NCI-H1417 (cell line): ENCODE results near the gene PPBP.
"Not testable (repeated sequence)": the region's sequence is repeated elsewhere in the genome, so short reads cannot be mapped to it uniquely, and the experiment has no call there.

Experiments used
- DNase-seq, 3 experiments: peaks; one replicate each; lab custom pipeline; 2025; lab: John Stamatoyannopoulos, UW

PPBP gene

DNA sequence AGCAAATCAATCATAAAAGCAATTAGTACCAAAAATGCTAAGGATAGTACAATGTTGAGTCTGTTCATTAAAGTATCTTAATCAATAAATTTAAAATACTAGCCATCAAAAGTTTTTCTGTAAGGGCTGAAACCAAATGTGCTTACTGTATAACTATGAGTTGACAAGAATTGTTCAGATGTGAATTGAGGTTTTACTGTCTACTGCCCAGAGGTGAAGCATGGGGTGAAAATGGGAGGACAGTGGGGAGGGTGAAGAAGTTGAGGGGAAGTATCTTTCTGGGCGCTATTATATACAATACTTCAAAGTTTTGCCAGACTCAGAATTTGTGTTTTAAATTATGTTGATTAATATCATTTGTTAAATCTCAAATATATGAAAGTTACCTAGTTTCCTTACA, 4.1 kb upstream of the PPBP start:
- DNase-seq = no peak

GRCh38 chr4:73991742-73992000, 3.7 kb upstream of the PPBP start:
- DNase-seq = no peak

DNA sequence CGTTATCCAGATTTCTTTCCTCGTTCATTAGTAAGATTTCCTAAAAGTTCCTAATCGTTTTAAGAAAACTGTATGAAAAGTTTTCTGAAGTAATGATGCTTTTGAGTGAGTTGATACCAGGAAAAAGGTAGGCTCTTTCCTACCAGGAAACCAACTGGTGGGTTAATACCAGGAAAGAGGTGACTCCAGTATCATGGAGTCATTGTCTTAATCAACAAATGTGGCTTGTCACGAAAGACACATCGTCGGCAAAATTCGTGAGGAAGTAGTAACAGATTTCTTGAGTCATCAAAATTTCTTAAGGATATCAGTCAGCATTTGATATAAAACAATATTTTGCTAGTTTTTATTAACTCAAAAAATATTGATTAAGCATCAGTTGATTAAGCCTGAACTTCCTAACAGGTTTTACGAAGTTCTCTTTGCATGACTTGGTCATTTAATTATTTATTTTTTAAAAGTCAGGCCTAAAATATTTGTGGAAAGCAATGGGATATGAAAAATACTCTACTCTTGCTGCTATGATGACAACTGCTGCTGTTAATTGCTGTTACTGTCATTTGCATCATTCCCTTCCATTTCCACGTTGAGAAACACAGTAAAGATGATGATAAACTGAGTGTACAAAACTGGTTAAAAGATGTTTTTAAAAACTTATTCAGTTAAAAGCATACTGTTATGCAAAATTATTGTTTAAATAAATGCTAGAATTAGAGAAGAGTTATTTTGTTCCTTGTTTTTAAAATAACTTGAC, 3.2 kb upstream of the PPBP start:
- no peak for DNase-seq

DNA sequence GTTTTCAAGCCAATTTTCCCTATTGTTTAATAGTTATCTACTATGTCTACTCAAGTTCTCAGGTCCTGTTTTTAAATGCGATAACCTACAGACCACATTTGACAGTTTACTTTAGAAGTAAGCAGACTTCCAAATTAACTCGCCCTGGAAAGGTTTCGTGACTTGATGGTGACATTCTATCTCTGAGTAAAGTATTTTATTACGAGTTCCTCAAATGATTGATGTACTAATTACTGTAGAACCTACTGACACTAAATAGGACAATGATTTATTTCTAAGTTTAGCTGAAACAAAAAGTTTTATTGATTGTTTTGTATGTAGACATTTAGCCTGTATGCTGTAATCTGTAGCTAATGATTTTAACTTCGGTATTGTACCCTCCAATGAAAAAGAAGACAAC, 1.9 kb upstream of the PPBP start:
- no peak for DNase-seq

- DNase-seq = no peak
Observed at GRCh38 chr4:73989031-73989430, 1.0 kb upstream of the PPBP start.

GRCh38 chr4:73985528-73985852, 2.5 kb downstream of the PPBP start:
- peak in 2 of 3 experiments; percentile 26 to 79 for DNase-seq

- no peak for DNase-seq
Observed at GRCh38 chr4:73984736-73985527, 3.1 kb downstream of the PPBP start.

GRCh38 chr4:73981175-73981574, 6.8 kb downstream of the PPBP start:
- DNase-seq = not testable (repeated sequence)

GRCh38 chr4:73979407-73979957, 8.5 kb downstream of the PPBP start:
- DNase-seq = no peak

- no peak for DNase-seq
Observed at GRCh38 chr4:73978886-73979285, 9.1 kb downstream of the PPBP start.

DNA sequence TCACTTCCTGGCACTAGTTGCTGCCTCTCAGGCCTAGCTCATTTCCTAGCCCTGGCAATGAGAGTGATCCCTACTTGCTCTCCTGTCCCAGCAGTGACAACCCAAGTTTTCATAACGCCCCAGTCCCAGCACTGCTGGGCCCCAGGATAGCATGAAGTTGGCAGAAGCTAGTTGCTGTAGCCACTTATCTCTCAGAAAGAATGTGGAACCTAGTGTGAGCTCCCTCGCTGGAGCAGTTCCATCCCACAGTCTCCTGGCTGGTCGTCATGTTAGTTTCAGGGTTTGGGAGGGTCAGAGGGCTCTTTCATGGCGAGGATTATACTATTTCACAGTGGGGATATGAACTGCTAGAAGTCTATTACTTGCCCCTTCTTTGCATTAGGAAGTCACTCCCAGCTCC, 11.3 kb downstream of the PPBP start:
- no peak for DNase-seq

GRCh38 chr4:73976217-73976616, 11.8 kb downstream of the PPBP start:
- no peak for DNase-seq

DNA sequence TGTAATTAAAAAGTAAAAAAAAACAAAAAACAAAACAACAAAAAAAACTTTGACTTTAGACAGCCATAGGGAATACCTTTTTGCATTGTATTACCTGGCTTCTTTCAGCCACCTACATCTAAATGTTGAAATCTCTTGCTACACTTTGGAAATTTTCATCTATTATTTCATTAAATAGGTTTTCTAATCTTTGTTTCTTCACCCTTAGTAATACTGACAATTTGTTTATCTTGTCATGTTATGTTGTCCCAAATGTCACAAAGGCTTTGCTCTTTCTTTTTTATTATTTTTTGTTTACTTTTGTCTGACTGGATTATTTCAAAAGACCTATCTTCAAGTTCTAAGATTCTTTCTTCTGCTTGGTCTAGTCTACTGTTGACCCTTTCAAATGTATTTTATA, 13.6 kb downstream of the PPBP start:
- no peak for DNase-seq

- no peak for DNase-seq
Observed at GRCh38 chr4:73970945-73971344, 17.0 kb downstream of the PPBP start.

- DNase-seq = no peak
Observed at GRCh38 chr4:73970011-73970410, 18.0 kb downstream of the PPBP start.

DNA sequence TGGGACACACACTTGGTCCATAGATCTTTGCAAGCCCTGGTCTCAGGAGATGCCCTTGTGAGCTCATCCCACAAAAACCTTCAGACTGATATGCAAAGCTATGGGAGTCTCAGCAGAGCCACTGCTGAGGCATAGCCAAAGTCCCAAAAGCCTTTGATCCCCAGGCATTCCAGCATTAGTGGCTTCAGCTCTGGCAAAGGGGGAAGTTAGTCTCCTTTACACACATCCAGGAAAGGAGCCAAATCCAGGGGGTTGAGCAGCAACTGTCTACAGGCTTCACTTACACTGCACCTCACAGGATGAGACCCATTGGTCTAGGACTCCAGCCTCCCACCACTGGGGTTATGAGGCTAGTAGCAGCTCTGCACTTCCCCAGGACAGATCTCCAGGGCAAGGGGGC, 20.1 kb downstream of the PPBP start:
- DNase-seq = no peak

DNA sequence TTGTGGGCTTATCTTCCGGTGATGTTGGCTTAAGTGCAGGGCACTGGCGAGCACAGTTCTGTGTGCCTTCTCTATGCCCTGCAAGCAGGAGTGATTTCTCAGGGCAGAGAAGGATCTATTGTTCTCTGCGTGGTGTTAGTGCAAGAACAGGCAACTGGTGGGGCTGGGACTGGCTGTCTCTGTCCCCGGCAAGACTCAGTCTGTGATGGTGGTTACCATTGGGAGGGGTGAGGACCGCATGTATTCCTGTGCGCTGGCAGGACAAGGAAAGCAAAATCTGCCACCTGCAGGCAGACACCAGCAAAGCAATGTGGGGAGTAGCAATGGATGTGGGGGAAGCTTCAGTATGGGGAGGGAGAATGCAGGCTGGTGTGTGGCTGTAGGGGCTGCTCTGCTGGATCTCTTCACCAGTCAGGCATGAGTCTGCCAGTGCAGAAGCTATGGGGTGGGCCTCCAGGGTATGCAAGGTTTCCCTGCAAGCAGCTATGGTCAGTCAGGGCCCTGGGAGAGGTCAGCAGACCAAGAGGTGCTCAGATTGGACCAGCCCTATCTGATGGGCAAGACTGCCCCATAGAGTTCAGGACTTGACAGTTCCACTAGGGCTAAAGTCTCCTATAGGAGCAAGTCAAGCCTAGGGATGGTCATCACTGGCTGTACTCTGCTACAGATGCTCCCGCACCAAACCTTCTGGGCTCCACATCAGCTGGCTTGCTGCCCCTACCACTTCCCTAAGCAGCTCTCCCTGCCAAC, 23.0 kb downstream of the PPBP start:
- DNase-seq = peak in 1 of 3 experiments; percentile 3

DNA sequence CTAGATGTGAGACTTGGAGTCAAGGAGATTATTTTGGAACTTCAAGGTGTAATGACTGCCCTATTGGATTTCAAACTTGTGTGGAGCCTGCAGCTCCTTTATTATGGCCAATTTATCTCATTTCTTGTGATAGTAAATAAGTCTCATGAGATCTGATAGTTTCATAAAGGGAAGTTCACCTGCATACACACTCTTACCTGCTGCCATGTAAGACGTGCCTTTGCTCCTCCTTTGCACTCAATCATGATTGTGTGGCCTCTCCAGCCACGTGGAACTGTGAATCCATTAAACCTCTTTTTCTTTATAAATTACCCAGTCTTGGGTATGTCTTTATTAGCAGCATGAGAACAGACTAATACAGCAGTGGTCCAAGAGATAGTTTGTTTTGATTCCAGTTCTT, 25.3 kb downstream of the PPBP start:
- no peak for DNase-seq

DNA sequence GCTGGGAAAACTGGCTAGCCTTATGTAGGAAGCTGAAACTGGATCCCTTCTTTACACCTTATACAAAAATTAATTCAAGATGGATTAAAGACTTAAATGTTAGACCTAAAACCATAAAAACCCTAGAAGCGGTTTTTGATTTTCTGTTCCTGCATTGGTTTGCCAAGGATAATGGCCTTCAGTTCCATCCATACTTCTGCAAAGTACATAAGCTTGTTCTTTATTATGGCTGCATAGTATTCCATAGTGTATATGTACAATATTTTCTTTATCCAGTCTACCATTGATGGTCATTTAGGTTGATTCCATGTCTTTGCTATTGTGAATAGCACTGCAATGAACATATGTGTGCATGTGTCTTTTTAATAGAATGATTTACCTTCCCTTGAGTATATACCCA, 28.9 kb downstream of the PPBP start:
- not testable (repeated sequence) for DNase-seq

- DNase-seq = no peak
Observed at GRCh38 chr4:73952352-73952751, 35.6 kb downstream of the PPBP start.

- not testable (repeated sequence) for DNase-seq
Observed at GRCh38 chr4:73950376-73950920, 37.5 kb downstream of the PPBP start.

DNA sequence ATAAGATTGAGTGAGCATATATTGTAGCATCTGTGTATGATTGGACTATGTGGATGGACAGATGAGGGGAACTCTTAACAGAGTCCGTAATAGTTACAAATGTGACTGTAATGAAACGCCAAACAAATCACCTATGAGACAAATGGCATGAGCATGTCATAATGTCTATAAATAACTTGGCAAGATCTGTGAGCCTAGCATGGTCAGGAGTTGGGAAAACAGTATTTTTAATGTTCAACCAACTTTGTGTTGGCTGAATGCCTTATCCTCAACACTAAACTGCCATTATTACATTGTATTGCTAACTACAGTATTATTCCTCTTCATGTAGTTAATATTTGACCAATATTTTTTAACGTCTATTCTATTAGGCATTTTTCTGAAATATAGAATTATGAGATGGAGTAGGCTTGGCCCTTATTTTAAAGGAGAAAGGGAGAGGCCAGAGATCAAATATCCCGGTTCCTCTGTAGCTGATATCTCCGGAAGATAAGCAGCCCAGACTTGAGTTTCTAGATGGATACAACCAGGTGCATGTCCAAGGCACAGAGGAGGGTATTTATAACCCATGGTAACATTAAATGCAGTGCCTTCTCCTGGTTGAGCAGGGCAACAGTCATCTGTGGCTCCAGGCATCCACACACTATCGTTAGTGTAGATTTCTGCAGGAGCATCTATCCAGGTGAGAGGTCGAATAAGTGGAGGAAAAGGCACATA, 38.8 kb downstream of the PPBP start:
- DNase-seq = no peak
